Osteocyte (in vitro differentiated cells): ENCODE results near the gene SAP30BP. TPM values are rescaled to one million over a fixed set of nuclear protein-coding genes. Genes with fewer than 3 reads are reported as not detected.

Experiments
- DNase-seq: peaks from one replicate; pipeline ENCODE4 v3.0.0; 2021; ENCODE audit warnings: mixed read lengths; ENCODE audit not compliant: unreplicated experiment; ENCODE audit errors: extremely low spot score
- H3K27ac Mint-ChIP-seq: one replicate; pipeline ENCODE4 v1.8.0; 2021; ENCODE audit warnings: mild to moderate bottlenecking, mixed read lengths; ENCODE audit not compliant: unreplicated experiment
- H3K27me3 Mint-ChIP-seq: one replicate; pipeline ENCODE4 v1.8.0; 2021; ENCODE audit warnings: mixed read lengths; ENCODE audit not compliant: unreplicated experiment
- H3K36me3 Mint-ChIP-seq: one replicate; pipeline ENCODE4 v1.8.0; 2021; ENCODE audit warnings: mixed read lengths; ENCODE audit not compliant: unreplicated experiment
- H3K4me1 Mint-ChIP-seq: one replicate; pipeline ENCODE4 v1.8.0; 2021; ENCODE audit warnings: mixed read lengths; ENCODE audit not compliant: unreplicated experiment
- H3K4me3 Mint-ChIP-seq: one replicate; pipeline ENCODE4 v1.8.0; 2021; ENCODE audit warnings: mild to moderate bottlenecking, moderate library complexity, mixed read lengths; ENCODE audit not compliant: unreplicated experiment
- H3K9me3 Mint-ChIP-seq: one replicate; pipeline ENCODE4 v1.8.0; 2021; ENCODE audit warnings: mixed read lengths; ENCODE audit not compliant: unreplicated experiment
- CTCF ChIP-seq: fragments of 200-600 bp; sonication (generic); IDR thresholded peaks from 2 replicates; pipeline ENCODE4 v1.5.0; 2021; ENCODE audit warnings: antibody characterized with exemption, mild to moderate bottlenecking, moderate library complexity
- long read RNA-seq: library from polyadenylated mRNA; unstranded; transcript quantifications from one replicate; pipeline ENCODE4 v2.0.0, GENCODE V29; 2021
- total RNA-seq: library from RNA; stranded (reverse); gene quantifications from 2 replicates; pipeline ENCODE4 v1.2.1, GENCODE V29; 2021

Gene SAP30BP
- total RNA-seq = 88.1 and 103 TPM in 2 replicates
- long read RNA-seq, transcript SAP30BP-225 (11 exons, 2,722 nt) = major isoform, 132 of 193 reads
- long read RNA-seq, partial matches to known transcripts = 6 of 193 reads
- long read RNA-seq, other reads (novel, unspliced or antisense) = 43 of 193 reads

GRCh38 chr17:75666959-75667790 is at the start of gene SAP30BP, which contains the start of gene RECQL5:
Gene SAP30BP, plus strand, starts transcription at chr17:75667338. Its CDS starts 35 bp downstream, at chr17:75667373.
Gene RECQL5, minus strand, starts transcription at chr17:75667154. Its CDS starts 597 bp downstream, at chr17:75666557.
- no peak for TF ChIP-seq CTCF
- H3K4me3 Mint-ChIP-seq = peak within 1 kb of the TSS; percentile 65
- DNase-seq = peak; percentile 98
- H3K4me1 Mint-ChIP-seq = peaks cover 17% of the 10 kb centered on the region
- no peaks in the 10 kb centered on the region for H3K9me3 Mint-ChIP-seq
- peak within 1 kb of the TSS; percentile 64 for H3K27ac Mint-ChIP-seq
- H3K36me3 Mint-ChIP-seq = peaks cover 24% of the 10 kb centered on the region
- no peaks in the 10 kb centered on the region for H3K27me3 Mint-ChIP-seq

- TF ChIP-seq CTCF = no peak
- no peaks in the 10 kb centered on the region for H3K9me3 Mint-ChIP-seq
- no peaks in the 10 kb centered on the region for H3K4me1 Mint-ChIP-seq
- H3K4me3 Mint-ChIP-seq = no peak overlapping the region
- H3K27ac Mint-ChIP-seq = no peak overlapping the region
- H3K36me3 Mint-ChIP-seq = no peaks in the 10 kb centered on the region
- H3K27me3 Mint-ChIP-seq = no peaks in the 10 kb centered on the region
- no peak for DNase-seq
Observed at GRCh38 chr17:75617675-75618074, 49.5 kb upstream of the SAP30BP start.

- no peaks in the 10 kb centered on the region for H3K9me3 Mint-ChIP-seq
- DNase-seq = no peak
- TF ChIP-seq CTCF = peak; percentile 59
- H3K4me3 Mint-ChIP-seq = no peak overlapping the region
- H3K36me3 Mint-ChIP-seq = no peaks in the 10 kb centered on the region
- no peak overlapping the region for H3K27ac Mint-ChIP-seq
- no peaks in the 10 kb centered on the region for H3K4me1 Mint-ChIP-seq
- H3K27me3 Mint-ChIP-seq = no peaks in the 10 kb centered on the region
Observed at GRCh38 chr17:75619506-75620431, 47.4 kb upstream of the SAP30BP start.

- no peak for DNase-seq
- no peak for TF ChIP-seq CTCF
- Mint-ChIP-seq H3K36me3 (no peaks in the 10 kb centered on the region), H3K27ac (no peak overlapping the region), H3K9me3 (no peaks in the 10 kb centered on the region), H3K27me3 (no peaks in the 10 kb centered on the region), H3K4me3 (no peak overlapping the region), H3K4me1 (no peaks in the 10 kb centered on the region)
Observed at GRCh38 chr17:75621489-75621888, 45.6 kb upstream of the SAP30BP start.
